K562 treated with DMSO at 1 percent for 24 hours (cell line): ENCODE results near the gene ATMIN. TPM values are rescaled to one million over a fixed set of nuclear protein-coding genes. Genes with fewer than 3 reads are reported as not detected.

Source experiments
- total RNA-seq: library from RNA; unstranded; fragments of 300-600 nt; gene quantifications from 2 replicates; pipeline ENCODE4 v1.2.3, GENCODE V29; 2022; ENCODE audit warnings: low read depth; ENCODE audit not compliant: insufficient read depth

ATMIN gene
- total RNA-seq, result 16.2 and 17.2 TPM in 2 replicates

DNA sequence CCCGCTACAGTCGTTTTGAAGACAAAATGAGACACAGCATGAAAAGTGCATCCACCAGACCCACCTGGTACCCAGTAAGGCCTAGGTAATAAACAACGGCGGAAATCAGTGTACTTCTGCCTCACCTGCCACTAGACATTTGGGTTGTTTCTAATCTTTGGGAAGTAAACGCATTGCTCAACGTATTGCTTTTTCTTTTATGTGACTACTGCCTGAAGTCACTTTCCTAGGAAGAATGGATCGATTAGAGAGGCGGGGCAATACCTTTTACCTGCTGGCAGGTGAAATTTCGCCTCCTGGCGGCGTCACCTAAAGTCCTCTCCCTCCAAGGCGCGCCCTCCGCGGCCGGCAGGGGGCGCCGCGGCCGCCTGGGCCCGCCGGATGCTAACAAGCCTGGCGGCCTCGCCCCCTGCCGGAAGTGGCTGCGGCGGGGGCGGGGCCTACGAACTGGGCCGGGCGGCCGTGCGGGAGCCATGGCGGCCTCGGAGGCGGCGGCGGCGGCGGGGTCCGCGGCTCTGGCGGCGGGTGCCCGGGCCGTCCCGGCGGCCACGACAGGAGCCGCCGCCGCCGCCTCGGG is at the start of gene ATMIN:
ATMIN (plus strand) TSS at position 445 of the 577 bp plus-strand sequence; CDS start at position 474, 29 bp downstream.

DNA sequence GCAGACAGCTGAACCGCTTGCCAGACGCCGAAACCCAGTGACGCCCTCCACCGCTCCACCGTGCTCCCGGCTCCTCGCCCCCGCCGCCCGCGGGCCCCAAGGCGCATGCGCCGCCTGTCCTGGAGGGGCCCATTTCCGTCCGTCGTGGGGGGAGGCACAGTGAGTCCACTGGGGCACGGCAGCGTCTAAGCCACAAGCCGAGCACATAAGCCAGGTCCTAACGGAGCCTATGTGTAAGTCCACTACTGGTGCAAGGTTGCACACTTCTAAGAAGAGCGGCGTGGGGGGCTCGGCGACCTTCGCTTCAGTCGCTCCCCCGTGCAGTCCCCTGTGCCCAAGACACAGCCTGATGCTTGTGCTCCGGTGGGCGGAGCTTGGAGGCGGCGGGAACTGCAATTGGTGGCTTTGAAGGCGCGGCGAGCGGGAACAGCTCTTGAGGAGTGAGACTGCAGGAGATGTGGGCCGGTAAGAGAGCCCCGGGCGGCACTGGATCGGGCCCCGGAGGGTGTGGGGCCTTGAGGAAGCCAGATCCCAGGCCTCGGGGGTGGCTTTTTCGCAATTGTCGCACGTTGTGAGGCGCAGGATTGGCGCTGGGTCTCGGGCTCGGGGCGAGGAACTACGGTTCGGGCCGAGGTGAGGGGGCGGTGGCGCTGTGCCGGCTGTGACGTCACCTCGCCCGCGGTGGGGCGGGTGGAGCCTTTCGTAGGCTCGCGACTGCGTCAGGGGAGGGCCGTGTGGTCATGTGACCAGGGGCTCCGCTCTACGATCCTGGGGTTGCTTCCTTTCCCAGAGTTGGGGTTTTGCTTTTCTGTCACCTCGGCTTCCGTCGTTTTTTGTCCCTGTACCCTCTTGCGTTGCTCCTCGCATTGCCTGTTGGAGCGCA is 28.6 kb upstream of the ATMIN start, which contains the start of the genes CENPN and CMC2:
CENPN (plus strand) TSS at position 402 of the 883 bp plus-strand sequence. CDS start 4,726 bp downstream, outside the sequence.
CMC2 (minus strand) TSS at position 73 of the 883 bp plus-strand sequence. CDS start 9,491 bp downstream, outside the sequence.

DNA sequence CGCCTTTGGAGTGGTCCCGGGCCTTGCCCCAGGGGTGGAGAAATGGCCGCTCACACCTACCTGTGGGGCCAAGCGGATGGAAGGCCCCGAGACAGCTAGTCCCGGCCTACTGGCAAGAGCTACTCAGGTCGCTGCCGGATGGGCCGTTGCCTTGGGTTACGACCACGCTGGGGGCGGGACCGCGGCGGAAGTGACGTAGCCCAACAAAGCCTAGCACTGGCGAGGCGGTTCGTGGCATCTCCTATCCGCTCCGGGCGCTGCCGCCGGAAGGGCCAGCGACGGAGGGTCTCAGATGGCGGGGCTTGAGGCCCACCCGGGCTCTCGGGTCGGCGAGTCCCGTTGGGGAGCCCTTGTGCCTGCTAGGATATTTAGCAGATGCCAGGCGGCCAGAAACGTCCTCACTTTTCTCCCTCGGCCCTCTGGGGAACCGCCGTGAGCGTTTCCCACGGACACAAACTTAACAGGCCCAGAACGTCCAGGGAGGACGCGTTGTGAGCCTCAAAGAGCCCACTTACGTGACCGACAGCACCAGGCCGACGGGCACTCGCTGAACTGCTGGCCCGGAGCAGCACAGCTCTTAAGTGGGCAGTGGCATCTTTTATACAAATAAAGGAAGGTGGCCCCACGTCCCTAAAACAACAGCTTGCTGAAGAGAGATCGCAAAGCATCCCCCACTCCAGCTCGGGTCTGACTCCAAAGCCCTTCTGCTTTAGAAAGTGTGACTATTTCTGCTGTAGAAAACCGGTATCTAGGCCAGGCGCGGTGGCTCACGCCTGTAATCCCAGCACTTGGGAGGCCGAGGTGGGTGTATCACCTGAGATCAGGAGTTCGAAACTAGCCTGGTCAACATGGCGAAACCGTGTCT is 41.7 kb downstream of the ATMIN start, which contains the start of gene C16orf46:
C16orf46 (minus strand) TSS at position 163 of the 865 bp plus-strand sequence. CDS start 13,283 bp downstream, outside the sequence.

GRCh38 chr16:81095953-81096714 is 60.5 kb downstream of the ATMIN start, which contains the start of gene GCSH:
GCSH (minus strand) TSS chr16:81096395; CDS start chr16:81096278, 117 bp downstream.

Other genes starting within 250 kb of the ATMIN start
- gene CDYL2, start 231.2 kb upstream of the ATMIN start, total RNA-seq, result 0.03 and 0.79 TPM in 2 replicates
- 175 and 211 TPM in 2 replicates for gene CMC2, start 29.0 kb upstream of the ATMIN start, total RNA-seq
- gene CENPN, start 28.6 kb upstream of the ATMIN start, total RNA-seq, result 119 and 125 TPM in 2 replicates
- 1.1 and 1.2 TPM in 2 replicates for gene C16orf46, start 41.4 kb downstream of the ATMIN start, total RNA-seq
- gene GCSH, start 60.6 kb downstream of the ATMIN start, total RNA-seq, result 23.6 and 26.2 TPM in 2 replicates
- gene BCO1, start 202.8 kb downstream of the ATMIN start, total RNA-seq, result 0.14 TPM in 1 of 2 replicates, not detected in the other